ENCODE results near the gene GNB1.

The GNB1 gene

DNA sequence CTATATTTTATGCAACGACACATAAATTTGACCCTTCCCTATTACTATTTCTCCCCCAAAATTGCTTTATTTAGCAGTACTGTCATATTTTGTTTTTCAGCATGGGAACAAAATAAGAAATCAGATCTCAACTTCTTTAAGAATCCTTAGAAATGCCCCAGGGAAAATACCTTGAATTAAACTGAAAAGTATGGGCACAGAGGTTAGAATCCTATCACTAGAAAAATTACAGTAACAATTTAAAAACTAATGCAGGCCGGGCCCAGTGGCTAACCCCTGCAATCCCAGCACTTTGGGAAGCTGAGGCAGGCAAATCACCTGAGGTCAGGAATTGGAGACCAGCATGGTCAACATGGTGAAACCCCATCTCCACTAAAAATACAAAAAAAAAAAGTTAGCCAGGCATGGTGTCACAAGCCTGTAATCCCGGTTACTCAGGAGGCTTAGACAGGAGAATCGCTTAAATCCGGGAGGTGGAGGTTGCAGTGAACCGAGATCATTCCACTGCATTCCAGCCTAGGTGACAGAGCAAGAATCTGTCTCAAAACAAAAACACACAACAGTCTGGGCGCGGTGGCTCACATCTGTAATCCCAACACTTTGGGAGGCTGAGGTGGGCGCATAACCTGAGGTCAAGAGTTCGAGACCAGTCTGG is 51.4 kb downstream of the GNB1 start:
- Histone ChIP-seq H3K4me1 (ENCODE audit: control insufficient read depth, low read depth, low read length) (no peaks in the 10 kb centered on the region), H3K9me3 (ENCODE audit: control insufficient read depth, low read depth, low read length) (no peaks in the 10 kb centered on the region), H3K27me3 (ENCODE audit: control insufficient read depth, insufficient read depth, low read length) (no peaks in the 10 kb centered on the region), H3K27ac (ENCODE audit: low read length) (no peak overlapping the region), H3K9ac (ENCODE audit: low read length) (no peak overlapping the region), H3K36me3 (ENCODE audit: control insufficient read depth, low read depth, low read length) (peaks cover 9% of the 10 kb centered on the region), H3K4me3 (ENCODE audit: low read length) (no peak overlapping the region)

DNA sequence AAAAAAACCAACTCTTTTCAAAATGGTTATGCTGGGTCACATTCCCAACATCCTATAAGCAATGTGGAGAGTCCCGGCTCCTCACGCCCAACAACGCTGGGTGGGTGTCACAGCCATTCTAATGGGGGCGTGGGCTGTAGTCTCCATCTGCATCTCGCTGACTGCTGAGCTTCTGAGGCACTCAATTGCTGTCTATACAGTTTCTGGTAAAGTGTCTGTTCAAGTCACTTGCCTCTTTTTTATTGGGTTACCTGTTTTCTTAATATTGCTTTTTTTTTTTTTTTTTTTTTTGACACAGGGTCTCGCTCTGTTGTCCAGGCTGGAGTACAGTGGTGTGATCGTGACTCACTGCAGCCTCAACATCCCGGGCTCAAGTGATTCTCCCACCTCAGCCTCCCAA is 54.8 kb downstream of the GNB1 start:
- no peaks in the 10 kb centered on the region for H3K4me1 ChIP-seq (ENCODE audit: control insufficient read depth, low read depth, low read length)
- no peaks in the 10 kb centered on the region for H3K27me3 ChIP-seq (ENCODE audit: control insufficient read depth, insufficient read depth, low read length)
- H3K4me3 ChIP-seq (ENCODE audit: low read length), result no peak overlapping the region
- H3K36me3 ChIP-seq (ENCODE audit: control insufficient read depth, low read depth, low read length), result peaks cover 20% of the 10 kb centered on the region
- H3K27ac ChIP-seq (ENCODE audit: low read length), result no peak overlapping the region
- H3K9ac ChIP-seq (ENCODE audit: low read length), result no peak overlapping the region
- H3K9me3 ChIP-seq (ENCODE audit: control insufficient read depth, low read depth, low read length), result no peaks in the 10 kb centered on the region

DNA sequence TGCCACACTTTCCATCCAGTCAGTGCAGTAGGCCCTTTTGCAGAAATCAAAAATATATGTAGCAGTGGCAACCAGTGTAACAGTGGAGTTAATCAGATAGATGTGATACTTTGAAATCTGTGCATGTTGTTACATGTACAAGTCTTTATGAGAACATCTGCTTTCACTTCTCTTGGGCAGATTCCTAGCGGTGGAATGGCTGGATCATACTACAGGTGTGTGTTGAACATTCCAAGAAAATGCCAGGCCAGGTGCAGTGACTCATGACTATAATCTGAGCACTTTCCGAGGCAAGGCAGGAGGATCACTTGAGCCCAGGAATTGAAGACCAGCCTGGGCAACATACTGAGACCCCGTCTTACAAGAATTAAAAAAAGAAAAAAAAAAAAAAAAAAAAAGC is 55.3 kb downstream of the GNB1 start:
- Histone ChIP-seq H3K36me3 (ENCODE audit: control insufficient read depth, low read depth, low read length) (peaks cover 22% of the 10 kb centered on the region), H3K4me1 (ENCODE audit: control insufficient read depth, low read depth, low read length) (no peaks in the 10 kb centered on the region), H3K9ac (ENCODE audit: low read length) (no peak overlapping the region)

DNA sequence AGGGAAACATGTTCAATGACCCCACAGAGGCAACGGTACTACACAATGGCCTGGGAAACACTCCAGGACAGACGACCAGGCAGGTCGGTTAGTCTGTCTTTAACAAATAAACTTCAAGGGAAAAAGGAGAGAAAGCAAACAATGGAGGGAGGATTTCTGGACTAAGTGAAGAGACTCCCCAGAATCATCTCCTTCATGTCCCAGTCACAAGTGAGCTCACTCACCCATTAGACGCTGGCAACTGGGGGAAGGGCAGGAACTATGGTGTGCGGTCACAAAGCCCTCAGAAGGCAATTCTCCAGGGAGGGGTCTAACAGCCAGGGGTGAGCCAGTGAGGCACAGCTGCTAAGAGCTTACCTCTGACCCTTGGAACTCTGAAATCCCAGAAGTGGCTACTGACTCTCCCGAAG is 57.0 kb downstream of the GNB1 start:
- H3K27ac ChIP-seq (ENCODE audit: low read length), result no peak overlapping the region
- no peak overlapping the region for H3K4me3 ChIP-seq (ENCODE audit: low read length)
- peaks cover 23% of the 10 kb centered on the region for H3K36me3 ChIP-seq (ENCODE audit: control insufficient read depth, low read depth, low read length)
- no peak overlapping the region for H3K9ac ChIP-seq (ENCODE audit: low read length)
- no peaks in the 10 kb centered on the region for H3K9me3 ChIP-seq (ENCODE audit: control insufficient read depth, low read depth, low read length)
- no peaks in the 10 kb centered on the region for H3K4me1 ChIP-seq (ENCODE audit: control insufficient read depth, low read depth, low read length)
- H3K27me3 ChIP-seq (ENCODE audit: control insufficient read depth, insufficient read depth, low read length), result no peaks in the 10 kb centered on the region

More for the DNA sequence above, 55.3 kb downstream of the GNB1 start:
- no peak overlapping the region for H3K27ac ChIP-seq (ENCODE audit: low read length)
- H3K9me3 ChIP-seq (ENCODE audit: control insufficient read depth, low read depth, low read length), result no peaks in the 10 kb centered on the region
- H3K4me3 ChIP-seq (ENCODE audit: low read length), result no peak overlapping the region
- no peaks in the 10 kb centered on the region for H3K27me3 ChIP-seq (ENCODE audit: control insufficient read depth, insufficient read depth, low read length)

GRCh38 chr1:1833456-1833855 is 57.4 kb downstream of the GNB1 start:
- H3K4me3 ChIP-seq (ENCODE audit: low read length), result no peak overlapping the region
- H3K9ac ChIP-seq (ENCODE audit: low read length), result no peak overlapping the region
- no peaks in the 10 kb centered on the region for H3K4me1 ChIP-seq (ENCODE audit: control insufficient read depth, low read depth, low read length)
- no peaks in the 10 kb centered on the region for H3K27me3 ChIP-seq (ENCODE audit: control insufficient read depth, insufficient read depth, low read length)
- no peaks in the 10 kb centered on the region for H3K9me3 ChIP-seq (ENCODE audit: control insufficient read depth, low read depth, low read length)
- no peak overlapping the region for H3K27ac ChIP-seq (ENCODE audit: low read length)
- H3K36me3 ChIP-seq (ENCODE audit: control insufficient read depth, low read depth, low read length), result peaks cover 23% of the 10 kb centered on the region

DNA sequence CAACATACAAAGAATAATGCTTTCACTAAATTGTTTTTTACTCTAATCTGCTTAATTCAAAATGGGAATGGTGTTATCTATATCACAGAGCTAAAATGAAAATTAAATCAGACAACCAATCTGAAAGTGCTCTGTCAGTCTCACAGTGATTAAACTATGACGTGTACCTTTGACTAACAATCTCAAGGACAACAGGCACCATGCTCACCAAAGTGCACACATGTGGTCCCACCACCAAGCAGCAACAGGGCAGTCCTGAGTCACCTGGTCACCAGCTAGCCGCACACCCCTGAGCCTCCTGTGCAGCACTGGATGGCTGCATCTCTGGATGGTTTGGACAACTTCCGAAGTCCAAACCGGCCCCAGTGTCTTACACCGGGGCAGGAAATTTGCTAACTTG is 58.1 kb downstream of the GNB1 start:
- H3K4me1 ChIP-seq (ENCODE audit: control insufficient read depth, low read depth, low read length), result no peaks in the 10 kb centered on the region
- H3K27ac ChIP-seq (ENCODE audit: low read length), result no peak overlapping the region
- H3K36me3 ChIP-seq (ENCODE audit: control insufficient read depth, low read depth, low read length), result peaks cover 23% of the 10 kb centered on the region

GRCh38 chr1:1832166-1832565 is 58.7 kb downstream of the GNB1 start:
- Histone ChIP-seq H3K4me3 (ENCODE audit: low read length) (no peak overlapping the region), H3K4me1 (ENCODE audit: control insufficient read depth, low read depth, low read length) (peaks cover 2% of the 10 kb centered on the region), H3K27ac (ENCODE audit: low read length) (no peak overlapping the region), H3K9ac (ENCODE audit: low read length) (no peak overlapping the region), H3K9me3 (ENCODE audit: control insufficient read depth, low read depth, low read length) (no peaks in the 10 kb centered on the region), H3K36me3 (ENCODE audit: control insufficient read depth, low read depth, low read length) (peaks cover 21% of the 10 kb centered on the region), H3K27me3 (ENCODE audit: control insufficient read depth, insufficient read depth, low read length) (no peaks in the 10 kb centered on the region)

More for the DNA sequence above, 58.1 kb downstream of the GNB1 start:
- H3K27me3 ChIP-seq (ENCODE audit: control insufficient read depth, insufficient read depth, low read length), result no peaks in the 10 kb centered on the region
- no peak overlapping the region for H3K9ac ChIP-seq (ENCODE audit: low read length)
- no peaks in the 10 kb centered on the region for H3K9me3 ChIP-seq (ENCODE audit: control insufficient read depth, low read depth, low read length)
- no peak overlapping the region for H3K4me3 ChIP-seq (ENCODE audit: low read length)

DNA sequence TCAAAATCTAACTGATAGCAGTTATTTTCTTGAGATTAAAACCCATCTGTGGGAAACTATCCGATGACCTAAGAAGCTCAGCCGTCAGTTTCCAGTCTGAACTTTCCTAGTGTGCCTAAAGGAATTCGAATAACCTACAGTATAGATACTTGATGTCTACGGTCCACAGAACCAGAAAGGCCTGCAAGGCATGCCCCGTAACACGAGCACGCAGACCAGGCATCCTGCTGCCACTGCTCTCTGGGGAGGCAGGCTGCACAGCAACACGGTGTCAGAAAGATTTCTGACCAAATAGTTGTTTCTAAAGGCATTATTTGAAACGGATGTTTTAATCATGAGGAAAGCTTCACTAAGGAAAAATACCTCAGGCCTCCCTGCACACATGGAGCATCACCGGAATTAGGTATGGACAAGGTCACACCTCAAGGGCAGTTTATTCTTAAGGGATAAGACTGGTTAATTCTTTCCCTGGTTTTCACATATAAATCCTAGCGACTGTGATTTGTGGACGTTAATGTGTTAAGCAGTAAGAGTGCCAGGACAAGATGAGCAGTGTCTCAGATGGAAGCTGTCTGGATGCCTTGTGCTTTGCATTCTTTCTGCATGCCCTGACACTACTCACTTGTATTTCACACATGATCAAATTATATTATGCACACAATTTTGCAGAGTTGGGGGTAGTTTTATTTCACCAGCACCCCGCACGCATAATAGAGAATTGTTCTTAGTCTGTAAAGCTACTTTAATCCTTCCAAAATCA is 63.6 kb downstream of the GNB1 start:
- H3K9me3 ChIP-seq (ENCODE audit: control insufficient read depth, low read depth, low read length), result no peaks in the 10 kb centered on the region
- H3K4me1 ChIP-seq (ENCODE audit: control insufficient read depth, low read depth, low read length), result peaks cover 7% of the 10 kb centered on the region
- H3K4me3 ChIP-seq (ENCODE audit: low read length), result no peak overlapping the region
- H3K27ac ChIP-seq (ENCODE audit: low read length), result no peak overlapping the region
- peaks cover 23% of the 10 kb centered on the region for H3K36me3 ChIP-seq (ENCODE audit: control insufficient read depth, low read depth, low read length)
- no peaks in the 10 kb centered on the region for H3K27me3 ChIP-seq (ENCODE audit: control insufficient read depth, insufficient read depth, low read length)
- H3K9ac ChIP-seq (ENCODE audit: low read length), result no peak overlapping the region

DNA sequence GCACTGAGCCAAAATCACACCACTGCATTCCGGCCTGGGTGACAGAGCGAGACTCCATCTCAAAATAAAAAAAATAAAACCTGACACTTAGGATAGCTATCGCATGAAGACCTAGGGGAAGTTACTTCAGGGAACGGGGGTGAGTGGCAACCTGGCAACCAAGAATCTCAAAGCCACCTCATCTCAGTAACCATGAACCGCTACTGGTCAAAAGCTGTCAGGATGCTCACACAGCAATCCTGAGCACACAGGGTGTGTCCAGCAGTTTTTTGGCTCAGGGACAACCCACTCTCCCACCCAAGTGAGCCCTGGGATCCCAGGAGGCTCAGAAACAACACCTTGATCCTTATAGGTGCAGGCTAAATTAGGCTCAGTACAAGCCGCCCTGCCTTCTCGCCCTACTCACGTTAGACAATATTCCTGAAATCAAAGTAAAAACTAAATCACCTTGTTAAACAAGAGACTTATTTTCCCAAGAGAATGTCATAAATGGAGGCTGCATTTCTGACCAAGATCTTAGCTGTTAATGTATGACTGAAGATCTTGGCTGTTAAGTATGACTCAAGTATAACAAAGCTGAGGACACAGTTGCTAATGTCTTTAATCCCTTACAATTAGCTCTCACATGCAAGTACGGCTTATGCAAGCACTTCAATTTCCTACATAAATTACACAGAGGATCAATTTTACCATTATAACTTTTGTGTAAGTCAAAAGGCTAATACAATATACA is 64.4 kb downstream of the GNB1 start:
- Histone ChIP-seq H3K27ac (ENCODE audit: low read length) (no peak overlapping the region), H3K9ac (ENCODE audit: low read length) (no peak overlapping the region), H3K4me1 (ENCODE audit: control insufficient read depth, low read depth, low read length) (peaks cover 7% of the 10 kb centered on the region), H3K36me3 (ENCODE audit: control insufficient read depth, low read depth, low read length) (peaks cover 25% of the 10 kb centered on the region), H3K9me3 (ENCODE audit: control insufficient read depth, low read depth, low read length) (no peaks in the 10 kb centered on the region), H3K4me3 (ENCODE audit: low read length) (no peak overlapping the region), H3K27me3 (ENCODE audit: control insufficient read depth, insufficient read depth, low read length) (no peaks in the 10 kb centered on the region)

GRCh38 chr1:1825217-1825616 is 65.7 kb downstream of the GNB1 start:
- Histone ChIP-seq H3K9me3 (ENCODE audit: control insufficient read depth, low read depth, low read length) (no peaks in the 10 kb centered on the region), H3K36me3 (ENCODE audit: control insufficient read depth, low read depth, low read length) (peaks cover 28% of the 10 kb centered on the region), H3K9ac (ENCODE audit: low read length) (no peak overlapping the region), H3K27me3 (ENCODE audit: control insufficient read depth, insufficient read depth, low read length) (no peaks in the 10 kb centered on the region), H3K4me3 (ENCODE audit: low read length) (no peak overlapping the region), H3K4me1 (ENCODE audit: control insufficient read depth, low read depth, low read length) (peaks cover 7% of the 10 kb centered on the region), H3K27ac (ENCODE audit: low read length) (no peak overlapping the region)

- Histone ChIP-seq H3K27ac (ENCODE audit: low read length) (no peak overlapping the region), H3K9me3 (ENCODE audit: control insufficient read depth, low read depth, low read length) (no peaks in the 10 kb centered on the region), H3K36me3 (ENCODE audit: control insufficient read depth, low read depth, low read length) (peaks cover 49% of the 10 kb centered on the region)
Measured at GRCh38 chr1:1819762-1820161, 71.1 kb downstream of the GNB1 start.

More at GRCh38 chr1:1819762-1820161, 71.1 kb downstream of the GNB1 start:
- no peak overlapping the region for H3K9ac ChIP-seq (ENCODE audit: low read length)
- no peaks in the 10 kb centered on the region for H3K4me1 ChIP-seq (ENCODE audit: control insufficient read depth, low read depth, low read length)
- no peaks in the 10 kb centered on the region for H3K27me3 ChIP-seq (ENCODE audit: control insufficient read depth, insufficient read depth, low read length)
- no peak overlapping the region for H3K4me3 ChIP-seq (ENCODE audit: low read length)

Measured in iPS-18a (cell line).